H1 (cell line): ENCODE data around the gene TEX36. TPM values are rescaled to one million over a fixed set of nuclear protein-coding genes. Genes with fewer than 3 reads are reported as not detected.

Source experiments
- CTCF ChIA-PET: fragments of 300-600 bp; sonication (Branson Sonifier 250); formaldehyde crosslinking; loops from one replicate; lab custom pipeline; 2021; ENCODE audit not compliant: partially characterized antibody; lab: Charles Lee
- POLR2A ChIA-PET: fragments of 300-600 bp; sonication (Branson Sonifier 250); formaldehyde crosslinking; loops from one replicate; lab custom pipeline; 2021; ENCODE audit warnings: inconsistent platforms; ENCODE audit not compliant: partially characterized antibody; lab: Charles Lee
- DNase-seq, 2 experiments: peaks; one replicate each; pipeline versions ENCODE4 v3.0.0 to v3.0.0-alpha.2; 2010 to 2022; ENCODE audit warnings: low spot score in 2 of 2, low read depth in 1 of 2, mixed read lengths in 1 of 2
- FAIRE-seq: peaks from 2 replicates; lab custom pipeline; 2011; peaks lifted over from hg19 to GRCh38; lab: Jason Lieb, UNC
- H2AFZ ChIP-seq: 2 replicates; pipeline ENCODE4 v1.8.1; 2012; ENCODE audit warnings: low read length, inconsistent platforms
- H2AK5ac ChIP-seq: 2 replicates; pipeline ENCODE4 v1.6.1; 2013; ENCODE audit warnings: low read depth, low read length
- H2BK120ac ChIP-seq: replicated peaks from 2 replicates; pipeline ENCODE3; 2013; ENCODE audit warnings: low read depth, low read length, inconsistent platforms
- H2BK12ac ChIP-seq: 2 replicates; pipeline ENCODE4 v1.6.1; 2013; ENCODE audit warnings: low read depth, low read length
- H2BK15ac ChIP-seq: 2 replicates; pipeline ENCODE4 v1.6.1; 2013; ENCODE audit warnings: low read length
- H2BK20ac ChIP-seq: 2 replicates; pipeline ENCODE4 v1.6.1; 2013; ENCODE audit warnings: low read length
- H2BK5ac ChIP-seq: 2 replicates; pipeline ENCODE4 v1.6.1; 2013; ENCODE audit warnings: low read depth, low read length
- H3K14ac ChIP-seq: 2 replicates; pipeline ENCODE4 v1.6.1; 2013; ENCODE audit warnings: inconsistent platforms; ENCODE audit not compliant: insufficient read length
- H3K18ac ChIP-seq: 2 replicates; pipeline ENCODE4 v1.6.1; 2013; ENCODE audit warnings: low read length; ENCODE audit errors: extremely low read depth
- H3K23ac ChIP-seq: 2 replicates; pipeline ENCODE4 v1.6.1; 2013; ENCODE audit warnings: inconsistent platforms; ENCODE audit not compliant: insufficient read length
- H3K23me2 ChIP-seq: 2 replicates; pipeline ENCODE4 v1.6.1; 2013; ENCODE audit warnings: low read depth, low read length
- H3K27ac ChIP-seq: 2 replicates; pipeline ENCODE4 v1.6.1; 2011; ENCODE audit warnings: low read depth, low read length, inconsistent platforms
- H3K27me3 ChIP-seq, 4 experiments: replicated peaks in 1 of 4; 1 replicate in 1 of 4; 2 replicates in 3 of 4; pipeline versions ENCODE4 v1.6.1 to v1.8.1; 2011 to 2013; ENCODE audit warnings: low read length in 3 of 4, mild to moderate bottlenecking in 3 of 4, inconsistent platforms in 2 of 4, mixed read lengths in 2 of 4, moderate library complexity in 1 of 4; ENCODE audit not compliant: control insufficient read depth in 3 of 4, insufficient read depth in 3 of 4; ENCODE audit errors: extremely low read depth in 1 of 4
- H3K36me3 ChIP-seq, 4 experiments: 2 replicates each; pipeline versions ENCODE4 v1.6.1 to v1.8.1; 2011 to 2013; ENCODE audit warnings: mild to moderate bottlenecking in 4 of 4, low read length in 3 of 4, moderate library complexity in 2 of 4, control low read depth in 1 of 4, inconsistent platforms in 1 of 4; ENCODE audit not compliant: insufficient read depth in 4 of 4, control insufficient read depth in 2 of 4
- H3K4ac ChIP-seq: replicated peaks from 2 replicates; pipeline ENCODE3; 2013; ENCODE audit warnings: low read length, low read depth, mixed read lengths, inconsistent platforms; ENCODE audit not compliant: insufficient read length
- H3K4me1 ChIP-seq, 4 experiments: replicated peaks in 1 of 4; 1 replicate in 1 of 4; 2 replicates in 3 of 4; pipeline versions ENCODE4 v1.6.1 to v1.8.1; 2011 to 2013; ENCODE audit warnings: low read length in 3 of 4, inconsistent platforms in 2 of 4, mixed read lengths in 1 of 4; ENCODE audit not compliant: insufficient read depth in 4 of 4, control insufficient read depth in 3 of 4
- H3K4me2 ChIP-seq, 2 experiments: 2 replicates each; pipeline versions ENCODE4 v1.6.1 to v1.8.1; 2011 to 2013; ENCODE audit warnings: low read depth in 2 of 2, low read length in 2 of 2, control low read depth in 1 of 2, inconsistent platforms in 1 of 2, mild to moderate bottlenecking in 1 of 2; ENCODE audit not compliant: insufficient read depth in 1 of 2
- H3K4me3 ChIP-seq, 4 experiments: fragments of 200-600, 300-600 bp in 1 of 4; sonication (generic), shearing (Covaris generic), sonication (Bioruptor Twin) in 1 of 4; 2 replicates each; pipeline versions ENCODE4 v1.5.1 to v1.8.1; 2011 to 2016; ENCODE audit warnings: low read length in 4 of 4, low read depth in 3 of 4, control low read depth in 2 of 4, inconsistent platforms in 2 of 4, mild to moderate bottlenecking in 2 of 4, mixed read lengths in 1 of 4, moderate library complexity in 1 of 4; ENCODE audit not compliant: insufficient read depth in 2 of 4; ENCODE audit errors: extremely low read depth in 1 of 4
- H3K56ac ChIP-seq: replicated peaks from 2 replicates; pipeline ENCODE3; 2013; ENCODE audit warnings: low read depth, mild to moderate bottlenecking, mixed read lengths, low read length, inconsistent platforms; ENCODE audit not compliant: insufficient read length
- H3K79me1 ChIP-seq: 2 replicates; pipeline ENCODE4 v1.6.1; 2013; ENCODE audit warnings: low read depth, low read length, control low read depth
- H3K79me2 ChIP-seq, 2 experiments: 2 replicates each; pipeline versions ENCODE4 v1.6.1 to v1.8.1; 2012 to 2013; ENCODE audit warnings: low read length in 2 of 2, mild to moderate bottlenecking in 2 of 2, inconsistent platforms in 1 of 2; ENCODE audit not compliant: insufficient read depth in 2 of 2, control insufficient read depth in 1 of 2
- H3K9ac ChIP-seq, 4 experiments: replicated peaks in 1 of 4; 1 replicate in 1 of 4; 2 replicates in 3 of 4; pipeline versions ENCODE4 v1.6.1 to v1.8.1; 2011 to 2013; ENCODE audit warnings: low read depth in 3 of 4, low read length in 3 of 4, control low read depth in 2 of 4, mild to moderate bottlenecking in 2 of 4, moderate library complexity in 2 of 4, inconsistent platforms in 1 of 4; ENCODE audit errors: extremely low read depth in 1 of 4
- H3K9me3 ChIP-seq, 2 experiments: 2 replicates each; pipeline versions ENCODE4 v1.6.1 to v1.8.1; 2012 to 2013; ENCODE audit warnings: mild to moderate bottlenecking in 2 of 2, moderate library complexity in 2 of 2, control low read depth in 1 of 2, inconsistent platforms in 1 of 2, low read depth in 1 of 2, low read length in 1 of 2, mixed read lengths in 1 of 2; ENCODE audit not compliant: insufficient read depth in 2 of 2
- H4K20me1 ChIP-seq, 2 experiments: replicated peaks in 1 of 2; 2 replicates each; pipeline versions ENCODE3 to v1.8.1; 2011 to 2013; ENCODE audit warnings: inconsistent platforms in 2 of 2, low read length in 2 of 2, mild to moderate bottlenecking in 1 of 2; ENCODE audit not compliant: insufficient read depth in 2 of 2, control insufficient read depth in 1 of 2
- H4K5ac ChIP-seq: 2 replicates; pipeline ENCODE4 v1.6.1; 2013; ENCODE audit warnings: low read length, low read depth, mixed read lengths, inconsistent platforms; ENCODE audit not compliant: insufficient read length
- H4K8ac ChIP-seq: 2 replicates; pipeline ENCODE4 v1.8.0; 2013; ENCODE audit warnings: mild to moderate bottlenecking, moderate library complexity, low read length, inconsistent platforms; ENCODE audit not compliant: insufficient read depth; ENCODE audit errors: extremely low read depth
- H4K91ac ChIP-seq: replicated peaks from 2 replicates; pipeline ENCODE3; 2013; ENCODE audit warnings: low read length, mixed read lengths, inconsistent platforms; ENCODE audit not compliant: insufficient read length
- ATF3 ChIP-seq: IDR thresholded peaks from 2 replicates; pipeline ENCODE4 v1.6.1; 2011; ENCODE audit warnings: low read depth, mild to moderate bottlenecking, low read length; ENCODE audit not compliant: insufficient read depth
- CEBPB ChIP-seq: IDR thresholded peaks from 2 replicates; pipeline ENCODE4 v1.6.1; 2012; ENCODE audit warnings: low read depth, low read length
- CHD1 ChIP-seq: IDR thresholded peaks from 2 replicates; pipeline ENCODE4 v1.6.1; 2012; ENCODE audit warnings: low read depth, low read length, improper control_type of control experiment
- CTBP2 ChIP-seq: IDR thresholded peaks from 2 replicates; pipeline ENCODE4 v1.7.0; 2011; ENCODE audit warnings: borderline replicate concordance, mild to moderate bottlenecking, moderate library complexity, mixed read lengths, low read length; ENCODE audit not compliant: insufficient read depth, insufficient read length
- KDM4A ChIP-seq: IDR thresholded peaks from one replicate; pipeline ENCODE4 v1.7.1; 2012; ENCODE audit warnings: low read depth, mild to moderate bottlenecking, moderate library complexity, low read length, inconsistent platforms; ENCODE audit not compliant: severe bottlenecking
- MAX ChIP-seq: IDR thresholded peaks from 2 replicates; pipeline ENCODE4 v1.6.1; 2012; ENCODE audit warnings: inconsistent platforms
- NRF1 ChIP-seq: IDR thresholded peaks from 2 replicates; pipeline ENCODE4 v1.6.1; 2011; ENCODE audit warnings: mild to moderate bottlenecking, low read depth, low read length, improper control_type of control experiment
- RFX5 ChIP-seq: IDR thresholded peaks from 2 replicates; pipeline ENCODE4 v1.6.1; 2011; ENCODE audit warnings: low read depth, low read length, improper control_type of control experiment, borderline replicate concordance
- SAP30 ChIP-seq: fragments of 300-600 bp; sonication (generic); IDR thresholded peaks from 2 replicates; pipeline ENCODE4 v1.7.1; 2012; ENCODE audit warnings: low read length, moderate library complexity, mild to moderate bottlenecking, inconsistent platforms; ENCODE audit not compliant: insufficient read depth, insufficient replicate concordance
- SP2 ChIP-seq: IDR thresholded peaks from 2 replicates; pipeline ENCODE4 v1.6.1; 2012; ENCODE audit warnings: mild to moderate bottlenecking, low read length, inconsistent platforms
- SRF ChIP-seq: IDR thresholded peaks from 2 replicates; pipeline ENCODE4 v1.6.1; 2011; ENCODE audit warnings: mild to moderate bottlenecking, low read depth, low read length, moderate library complexity
- TAF7 ChIP-seq: optimal IDR thresholded peaks from 2 replicates; pipeline ENCODE3; 2011; ENCODE audit warnings: low read depth, mild to moderate bottlenecking, inconsistent platforms, low read length, moderate library complexity, borderline replicate concordance
- YY1 ChIP-seq: IDR thresholded peaks from 2 replicates; pipeline ENCODE4 v1.6.1; 2011; ENCODE audit warnings: low read depth, mild to moderate bottlenecking, low read length
- WGBS, 2 experiments: shearing (Covaris generic) in 1 of 2; methylation state at CpG; one replicate each; pipeline versions ENCODE4 v1.1.6 to v1.1.7; 2013 to 2015; ENCODE audit warnings: low lambda C conversion rate in 2 of 2, mixed read lengths in 2 of 2, inconsistent platforms in 1 of 2, low coverage in 1 of 2, missing lambda C conversion rate in 1 of 2; ENCODE audit not compliant: insufficient replicate concordance in 2 of 2, insufficient coverage in 1 of 2, insufficient read length in 1 of 2; ENCODE audit errors: extremely low coverage in 1 of 2, missing lambda C conversion rate in 1 of 2; 5-methylcytosine and 5-hydroxymethylcytosine counted together
- polyA plus RNA-seq, 7 experiments: library from polyadenylated mRNA; depleted of rRNA in 3 of 7; stranded (reverse) in 5 of 7; unstranded in 2 of 7; fragments of >200 nt in 5 of 7; fragments of 200-250 nt in 2 of 7; gene quantifications; 1 replicate in 5 of 7; 2 replicates in 1 of 7; 4 replicates in 1 of 7; pipeline versions ENCODE4 v1.2.1 to v1.2.3, GENCODE V29; 2011 to 2013; ENCODE audit warnings: missing spikeins in 2 of 7, mixed read lengths in 2 of 7
- total RNA-seq: library from RNA; stranded (reverse); fragmentation: NEBNext Ultra II Directional; extraction: Animal tissue kit (Norgen Biotek cat#: 25700); gene quantifications from 2 replicates; pipeline ENCODE4 v1.2.1, GENCODE V29; 2021

Gene TEX36
- total and polyA plus RNA-seq, 2 of the 8 experiments (the other 6 are each of a cell fraction or from before 2014, with no cell fraction given), result not detected

- Histone ChIP-seq H3K14ac (no peak overlapping the region), H3K4ac (no peak overlapping the region), H3K36me3 (peaks cover 36 to 97% (median 78%) of the 10 kb centered on the region in 4 experiments), H4K91ac (no peak overlapping the region), H3K18ac (no peak overlapping the region), H2AFZ (no peak overlapping the region), H2BK120ac (no peak overlapping the region), H3K23me2 (no peaks in the 10 kb centered on the region), H4K5ac (no peak overlapping the region), H2BK5ac (no peak overlapping the region), H3K56ac (no peak overlapping the region), H3K79me2 (0 out of 4 replicates have a peak, but pooled peaks cover 0 to 2% of the 10 kb centered on the region in 2 experiments), H3K4me3 (no peak overlapping the region), H2AK5ac (no peak overlapping the region), H2BK15ac (no peak overlapping the region), H3K9me3 (no peaks in the 10 kb centered on the region), H3K4me1 (no peaks in the 10 kb centered on the region), H3K23ac (no peak overlapping the region), H2BK20ac (no peak overlapping the region), H4K20me1 (peaks cover 3 to 4% of the 10 kb centered on the region in 2 experiments), H3K27ac (no peak overlapping the region), H3K9ac (no peak overlapping the region), H3K27me3 (peaks cover 0 to 2% (median 0%) of the 10 kb centered on the region in 4 experiments; a peak in 1 of 7 replicates), H4K8ac (no peak overlapping the region), H3K4me2 (no peak overlapping the region), H2BK12ac (no peak overlapping the region), H3K79me1 (no peaks in the 10 kb centered on the region; the same call in 1 of the 2 replicates)
- 91% methylated on average over 7 of the region's 7 CpGs; no CpG with 5 or more reads in 1 of the 2 experiments for WGBS, 2 experiments
- CTCF ChIA-PET, result interaction anchor here (0.6 to 0.7 kb wide), 2 partner anchors 9 to 390 kb away, joined by 3 read pairs; no protein-coding TSS in a partner anchor
- FAIRE-seq, result no peak
- DNase-seq, result no peak
- POLR2A ChIA-PET, result interaction anchor here (1.1 to 1.3 kb wide), 2 partner anchors 13 to 21 kb away, joined by 3 to 7 read pairs; no protein-coding TSS in a partner anchor
- TF ChIP-seq SAP30 (no peak), NRF1 (no peak), SRF (no peak), CTBP2 (no peak), ATF3 (no peak), CHD1 (no peak), KDM4A (no peak), TAF7 (no peak), SP2 (no peak), MAX (no peak), CEBPB (no peak), YY1 (no peak), RFX5 (no peak)
Observed at GRCh38 chr10:125726914-125727313, 44.0 kb upstream of the TEX36 start.
